HG02943 (cell line): ENCODE results near the gene CACNA1C.

ENCODE experiments used
- ATAC-seq: cut with Tn5 transposase; IDR thresholded peaks from one replicate; pipeline ENCODE4 v1.9.1; 2021; ENCODE audit warnings: mild to moderate bottlenecking, low read depth, moderate library complexity; ENCODE audit not compliant: unreplicated experiment

Gene CACNA1C

GRCh38 chr12:2268471-2269286, 215.9 kb downstream of the CACNA1C start:
- ATAC-seq: no peak

DNA sequence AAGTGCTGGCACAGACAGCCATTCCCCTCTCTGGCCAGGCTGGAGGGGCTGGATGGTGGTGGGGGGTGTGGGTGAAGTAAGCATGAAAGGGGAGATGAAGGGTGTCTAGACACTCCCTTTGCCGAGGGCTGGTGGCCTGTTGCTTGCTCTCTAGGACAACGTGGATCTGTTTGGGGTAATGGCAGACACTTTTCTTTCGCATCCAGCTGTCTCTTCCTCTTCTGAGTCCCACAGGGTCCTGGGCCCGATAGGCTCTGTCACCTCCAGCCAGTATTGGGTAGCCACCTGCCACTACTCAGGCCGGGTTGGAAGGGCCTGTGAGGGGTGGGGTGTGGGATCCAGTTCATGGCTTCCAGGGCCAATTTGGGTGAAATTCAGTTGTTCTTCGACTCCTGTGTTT, 218.1 kb downstream of the CACNA1C start:
- no peak for ATAC-seq

- no peak for ATAC-seq
Measured at GRCh38 chr12:2271961-2272360, 219.2 kb downstream of the CACNA1C start.

- no peak for ATAC-seq
Measured at GRCh38 chr12:2273288-2273687, 220.5 kb downstream of the CACNA1C start.

DNA sequence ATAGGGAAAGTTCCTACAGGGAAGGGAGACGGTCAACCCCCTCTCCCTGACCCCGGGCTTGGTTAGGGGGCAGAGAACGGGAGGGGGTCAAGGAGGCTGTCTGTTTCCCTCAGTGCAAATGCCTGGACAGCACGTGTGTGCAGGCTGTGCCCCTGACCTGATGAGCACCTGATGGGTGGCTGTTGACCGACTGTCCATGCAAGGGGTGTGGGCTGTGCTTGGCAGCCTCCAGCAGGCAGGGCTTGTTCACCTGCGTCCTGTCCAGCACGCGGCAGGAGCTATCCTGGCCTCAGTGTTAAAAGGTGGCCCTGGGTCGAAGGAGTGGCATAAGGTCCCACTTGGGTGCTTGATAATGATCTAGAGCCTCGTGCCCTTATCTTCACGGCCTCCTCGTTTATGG, 221.0 kb downstream of the CACNA1C start:
- no peak for ATAC-seq

GRCh38 chr12:2274733-2275132, 221.9 kb downstream of the CACNA1C start:
- ATAC-seq: no peak

DNA sequence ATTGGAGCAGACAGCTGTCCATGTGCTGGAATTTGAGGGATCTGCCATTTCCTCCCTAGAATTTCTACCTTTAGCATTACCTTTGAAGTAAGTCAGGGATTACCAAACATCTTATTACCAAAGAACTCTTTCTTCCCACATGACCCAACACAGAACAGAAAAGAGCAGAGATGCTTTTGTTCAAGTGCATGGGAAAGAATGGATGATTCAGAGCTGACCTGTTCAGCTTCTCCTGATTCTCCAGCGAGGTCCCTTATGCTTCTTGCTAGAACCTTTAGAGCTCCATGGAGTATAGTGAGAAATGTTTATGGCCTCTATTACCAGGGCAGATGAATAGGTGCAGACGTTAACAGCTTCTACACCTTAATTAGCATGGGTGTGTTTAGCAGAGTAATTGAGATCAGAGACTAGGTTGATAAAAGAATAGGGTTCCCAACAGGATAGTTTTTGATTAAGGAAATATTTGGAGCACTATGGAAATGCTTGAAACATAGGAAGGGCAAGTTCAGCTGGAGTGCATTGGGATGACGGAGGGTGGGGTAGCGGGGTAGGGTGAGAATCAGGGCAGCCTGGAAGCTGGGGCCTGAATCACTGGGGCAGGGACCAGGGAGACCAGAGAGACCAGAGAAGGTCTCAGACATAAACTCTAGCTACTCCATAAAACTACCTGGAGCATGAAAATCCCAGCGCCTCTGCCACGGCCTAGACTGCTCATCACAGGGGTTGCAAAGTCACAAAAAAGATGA, 223.7 kb downstream of the CACNA1C start:
- no peak for ATAC-seq

DNA sequence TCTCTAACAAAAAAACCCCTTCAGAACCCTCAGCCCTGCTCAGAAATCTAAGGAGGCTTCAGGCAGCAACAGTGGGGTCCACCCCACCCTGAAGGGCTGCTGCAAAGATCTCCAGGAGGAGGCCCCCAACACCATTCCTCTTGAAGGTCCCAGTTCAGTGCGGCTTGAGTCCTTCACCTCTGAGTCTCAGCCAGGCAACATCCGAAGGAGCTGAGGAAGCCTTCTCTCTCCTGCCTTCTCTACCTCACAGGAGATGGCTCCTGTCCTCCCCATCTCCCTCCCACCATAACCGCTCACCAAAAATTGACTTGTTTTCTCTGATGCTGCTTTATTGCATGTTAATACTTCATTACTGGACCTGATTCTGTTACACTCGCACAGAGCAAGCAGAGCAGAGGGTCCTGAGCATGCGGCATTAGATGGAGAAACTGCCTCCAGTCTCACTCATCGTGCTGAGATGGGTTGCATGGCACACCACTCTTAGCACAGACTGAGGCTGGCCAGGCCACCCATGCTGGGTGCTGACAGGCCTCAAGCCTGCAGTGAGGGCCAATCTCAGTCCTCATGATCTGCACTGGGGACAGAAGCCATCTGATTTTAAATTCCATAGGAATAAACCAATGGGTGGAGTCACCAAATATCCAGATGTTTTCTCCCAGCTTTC, 224.8 kb downstream of the CACNA1C start:
- no peak for ATAC-seq

GRCh38 chr12:2281446-2281845, 228.7 kb downstream of the CACNA1C start:
- ATAC-seq: no peak

GRCh38 chr12:2282318-2282717, 229.5 kb downstream of the CACNA1C start:
- no peak for ATAC-seq

DNA sequence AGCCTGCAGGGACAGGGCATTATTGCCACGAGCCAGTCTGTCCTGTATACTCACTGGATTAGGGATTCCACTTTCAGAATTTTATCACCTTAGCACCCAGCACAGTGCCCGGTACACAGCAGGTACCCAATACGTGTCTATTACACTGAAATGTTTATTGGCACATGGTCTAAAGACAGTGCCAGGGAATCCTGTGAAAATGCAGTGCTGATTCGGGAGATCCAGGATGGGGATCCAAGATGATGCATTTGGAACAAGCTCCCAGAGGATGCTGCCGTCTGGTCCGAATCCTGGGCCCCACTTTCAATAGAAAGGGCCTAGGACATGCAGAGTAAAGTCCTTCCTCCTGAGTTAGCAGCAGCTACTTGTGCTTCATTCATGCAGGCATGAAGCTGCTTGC, 230.7 kb downstream of the CACNA1C start:
- no peak for ATAC-seq

GRCh38 chr12:2283916-2284315, 231.1 kb downstream of the CACNA1C start:
- ATAC-seq: no peak

DNA sequence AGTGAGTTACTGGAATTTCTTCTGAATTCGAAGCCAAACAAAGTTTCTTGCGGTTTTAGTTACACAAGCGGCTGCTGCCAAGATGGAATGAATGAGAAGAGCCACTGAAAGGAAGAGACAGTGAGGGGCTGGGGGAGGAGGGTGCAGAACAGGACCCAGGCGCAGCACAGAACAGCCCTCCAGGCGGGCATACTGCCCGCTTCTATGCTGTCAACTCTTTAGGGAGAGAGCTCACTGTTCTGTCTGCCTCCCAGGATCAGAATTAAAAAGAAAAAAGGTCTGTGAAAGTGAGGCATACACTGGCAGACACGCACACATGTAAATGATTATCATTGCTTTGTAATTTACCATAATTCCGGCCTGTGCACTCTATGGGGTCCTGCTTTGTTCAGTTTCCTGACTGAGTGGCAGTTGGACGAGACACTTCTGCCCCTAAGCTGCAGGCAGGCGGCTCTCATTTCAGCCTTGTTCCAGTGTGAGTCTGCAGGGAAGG, 231.6 kb downstream of the CACNA1C start:
- ATAC-seq: no peak

- ATAC-seq: no peak
Measured at GRCh38 chr12:2284857-2285256, 232.1 kb downstream of the CACNA1C start.

DNA sequence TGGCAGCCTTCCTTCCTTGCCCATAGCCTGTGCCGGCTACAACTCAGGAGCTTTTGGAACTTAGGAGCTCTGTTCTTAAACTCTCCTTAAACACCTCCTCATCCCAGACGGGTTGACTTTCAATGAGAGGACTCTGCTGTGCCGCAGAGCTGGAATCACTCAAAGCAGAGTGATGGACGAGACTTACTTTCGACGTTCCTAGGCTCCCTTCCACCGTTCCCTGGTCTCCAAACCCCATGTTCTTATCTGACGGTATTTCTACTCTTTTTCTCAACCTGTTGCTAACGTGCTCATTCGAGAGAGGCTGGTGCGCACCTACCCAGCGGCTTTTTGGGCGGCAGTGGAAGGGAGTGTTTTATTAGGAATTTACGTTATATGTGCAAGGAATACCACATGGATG, 232.7 kb downstream of the CACNA1C start:
- ATAC-seq: no peak

DNA sequence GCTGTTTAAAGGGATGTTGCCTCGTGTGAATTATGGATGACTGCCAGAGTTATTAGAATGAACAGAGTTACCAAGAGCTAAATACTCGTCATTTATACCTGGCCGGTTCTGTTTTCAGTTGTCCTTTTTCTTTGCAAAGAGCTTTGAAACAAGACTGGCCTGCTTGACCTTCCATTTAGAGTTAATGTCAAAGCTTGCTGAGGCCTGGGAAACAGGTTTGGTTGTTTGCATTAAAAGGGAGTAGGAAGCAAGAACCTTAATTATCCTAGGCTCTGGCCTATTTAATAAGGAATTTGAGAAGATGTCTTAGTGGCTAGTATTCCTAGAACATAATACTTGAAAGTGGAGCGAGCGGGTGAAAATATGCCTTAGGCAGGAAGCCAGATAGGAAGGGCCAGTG, 233.3 kb downstream of the CACNA1C start:
- ATAC-seq: no peak

DNA sequence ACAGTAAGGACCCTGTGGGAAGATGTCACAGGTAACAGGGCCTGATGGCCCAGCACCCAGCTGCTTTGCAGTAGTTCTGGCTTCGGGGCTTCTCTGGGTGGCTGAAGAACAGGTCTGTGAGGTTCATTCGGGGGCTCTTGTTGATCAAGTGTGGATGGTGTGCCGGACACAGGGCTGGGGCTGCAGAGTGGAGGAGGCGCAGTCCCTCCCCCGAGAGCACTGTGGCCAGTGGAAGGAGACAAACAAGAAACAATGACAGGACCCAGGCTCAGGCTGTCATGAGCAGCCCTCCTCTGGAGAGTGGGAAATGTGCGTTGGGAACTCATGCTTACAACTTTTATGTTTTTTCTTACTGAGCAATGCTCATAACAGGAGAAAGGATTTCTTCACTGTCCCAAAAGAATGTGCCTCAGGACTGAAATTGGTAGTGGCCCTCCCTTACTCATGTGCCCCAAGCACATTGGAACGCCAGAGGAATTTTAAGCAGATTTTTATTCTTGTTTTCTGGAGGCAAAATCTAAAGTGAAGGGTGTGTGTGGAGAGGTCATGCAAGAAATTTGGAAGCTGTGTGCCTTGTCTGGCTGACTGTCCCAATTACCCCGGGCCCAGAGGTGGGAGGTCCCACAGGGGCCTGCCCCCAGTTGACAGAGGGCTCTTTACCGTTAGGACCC, 233.8 kb downstream of the CACNA1C start:
- no peak for ATAC-seq

- no peak for ATAC-seq
Measured at GRCh38 chr12:2287151-2287550, 234.4 kb downstream of the CACNA1C start.

- no peak for ATAC-seq
Measured at GRCh38 chr12:2287589-2287988, 234.8 kb downstream of the CACNA1C start.

- no peak for ATAC-seq
Measured at GRCh38 chr12:2288001-2288400, 235.2 kb downstream of the CACNA1C start.

GRCh38 chr12:2288471-2288870, 235.7 kb downstream of the CACNA1C start:
- ATAC-seq: no peak
